Ecto neural progenitor cell (in vitro differentiated cells): ENCODE results near the gene SOX6.

Experiments used
- DNase-seq: peaks from one replicate; pipeline ENCODE4 v3.0.0-alpha.2; 2018; ENCODE audit warnings: low spot score

SOX6 gene

GRCh38 chr11:16266021-16266420, 90.3 kb downstream of the SOX6 start:
- DNase-seq = no peak

- DNase-seq = no peak
Measured at GRCh38 chr11:16265022-16265421, 91.3 kb downstream of the SOX6 start.

GRCh38 chr11:16262645-16262955, 93.7 kb downstream of the SOX6 start:
- no peak for DNase-seq

- no peak for DNase-seq
Measured at GRCh38 chr11:16261836-16262644, 94.3 kb downstream of the SOX6 start.

DNA sequence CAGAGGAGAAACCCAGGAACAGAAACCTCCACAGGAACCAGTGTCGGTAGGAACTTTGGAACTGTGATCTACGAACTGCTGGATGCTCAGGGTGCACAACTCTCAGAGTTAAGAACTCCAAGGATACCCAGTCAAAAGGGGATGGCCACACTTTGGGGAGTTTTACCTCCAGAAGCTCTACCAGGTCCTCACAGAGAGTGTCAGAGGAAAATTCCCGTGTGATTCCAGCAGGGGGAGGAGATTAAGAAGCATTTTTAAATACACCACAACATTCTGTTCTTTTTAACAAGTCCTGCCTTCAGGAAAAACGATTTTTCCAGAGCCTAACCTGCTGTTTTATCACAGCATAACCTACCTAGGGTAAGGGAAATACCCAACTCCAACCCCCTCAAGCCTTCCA, 104.0 kb downstream of the SOX6 start:
- no peak for DNase-seq

- no peak for DNase-seq
Measured at GRCh38 chr11:16248248-16248647, 108.1 kb downstream of the SOX6 start.

DNA sequence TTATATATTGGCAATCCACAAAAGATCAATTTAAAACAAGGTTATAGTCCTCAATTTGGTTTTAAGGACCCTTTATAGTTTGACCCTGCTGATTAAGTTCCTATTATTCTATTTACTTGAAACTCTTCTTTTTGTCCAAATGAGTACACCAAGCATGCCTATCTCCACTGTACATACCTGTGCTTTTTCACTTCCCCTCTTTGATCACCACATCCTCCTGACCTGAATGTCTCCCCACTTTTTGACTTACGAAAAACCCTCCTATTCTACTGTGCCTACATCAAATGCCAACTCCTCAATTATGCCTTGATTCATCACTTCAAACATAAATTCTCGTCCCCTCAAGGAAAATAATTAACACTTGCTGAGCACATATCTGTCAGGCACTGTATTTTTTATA, 113.5 kb downstream of the SOX6 start:
- no peak for DNase-seq

GRCh38 chr11:16240687-16241086, 115.7 kb downstream of the SOX6 start:
- no peak for DNase-seq

DNA sequence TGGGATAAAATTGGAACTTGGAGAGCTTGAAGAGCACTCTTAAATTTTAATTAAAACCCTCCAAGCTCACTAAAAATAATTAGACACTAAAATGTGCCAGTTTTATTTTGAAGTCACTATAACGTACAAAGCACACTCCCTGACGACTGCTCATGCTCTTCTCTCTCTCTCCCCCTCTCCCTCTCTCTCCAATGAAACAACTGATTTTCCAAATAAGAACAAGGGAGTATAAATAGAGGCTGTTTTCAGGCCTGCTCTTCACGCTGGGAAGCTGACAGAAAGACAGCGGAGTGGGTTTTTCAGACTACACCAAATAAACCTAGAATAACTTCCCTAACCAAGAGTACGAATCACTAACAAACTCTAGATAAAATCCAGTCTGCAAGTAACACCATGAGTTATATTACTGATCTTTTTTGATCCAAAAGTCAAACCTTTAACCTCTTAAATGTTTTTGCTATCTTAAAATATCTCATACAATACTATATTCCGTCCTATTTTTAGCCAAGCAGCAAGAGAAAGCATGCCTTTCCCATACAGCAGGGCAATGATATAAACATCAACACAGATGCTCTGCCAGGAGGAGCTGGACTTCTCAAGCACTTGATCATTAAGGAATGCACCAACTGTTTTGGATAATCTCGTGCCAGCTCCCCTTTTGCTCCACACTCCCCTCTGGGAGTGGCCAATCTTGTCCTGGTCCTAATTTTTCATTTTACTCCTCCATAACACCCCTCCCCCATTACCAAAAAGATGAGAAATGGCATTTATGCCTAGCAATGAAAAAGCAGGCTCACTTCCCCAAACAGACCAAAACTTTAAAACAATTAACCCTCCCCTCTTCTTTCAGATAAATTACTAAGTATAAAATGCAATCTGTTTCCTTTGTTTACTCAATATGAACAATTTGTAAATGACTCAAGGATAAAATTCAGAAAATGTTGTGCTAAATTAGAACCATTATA, 116.9 kb downstream of the SOX6 start:
- no peak for DNase-seq

- DNase-seq = no peak
Measured at GRCh38 chr11:16226245-16226644, 130.1 kb downstream of the SOX6 start.

DNA sequence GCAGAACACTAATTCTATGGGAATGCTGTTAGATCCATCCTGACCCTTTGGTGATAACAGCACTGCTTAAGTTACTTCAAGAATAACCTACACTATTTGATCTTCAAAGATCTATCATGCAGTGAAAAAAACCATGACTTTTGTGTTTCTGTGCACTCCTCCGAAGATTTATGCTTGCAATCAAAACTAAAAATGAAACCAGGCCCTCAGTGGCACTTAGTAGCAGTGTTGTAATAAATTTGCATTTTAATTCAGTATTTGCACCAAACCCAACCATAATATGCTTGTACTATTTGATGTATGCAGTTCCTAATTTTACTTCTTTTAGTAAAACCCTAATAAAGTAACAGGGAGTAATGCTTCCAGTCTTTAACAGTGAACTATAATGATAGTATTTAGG, 130.7 kb downstream of the SOX6 start:
- no peak for DNase-seq

- no peak for DNase-seq
Measured at GRCh38 chr11:16223558-16223957, 132.8 kb downstream of the SOX6 start.

DNA sequence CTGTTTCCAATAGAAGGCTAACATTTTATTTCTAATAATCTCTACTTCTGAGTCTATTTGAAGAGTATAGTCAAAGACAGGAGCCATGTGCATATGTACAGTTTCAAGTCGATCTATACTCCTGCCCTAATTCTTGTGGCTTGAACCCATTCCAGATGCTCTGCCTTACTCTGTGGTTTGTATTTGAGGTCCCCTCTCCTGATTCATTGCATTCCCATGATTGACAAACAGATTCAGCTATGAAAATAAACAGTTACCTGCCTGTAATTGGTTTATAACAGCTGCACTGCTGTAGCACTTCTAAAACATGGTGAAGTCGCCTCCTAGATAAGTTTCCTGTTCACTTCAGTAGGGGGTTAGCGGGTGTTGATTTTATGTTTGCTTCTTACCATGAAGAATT, 138.7 kb downstream of the SOX6 start:
- no peak for DNase-seq

DNA sequence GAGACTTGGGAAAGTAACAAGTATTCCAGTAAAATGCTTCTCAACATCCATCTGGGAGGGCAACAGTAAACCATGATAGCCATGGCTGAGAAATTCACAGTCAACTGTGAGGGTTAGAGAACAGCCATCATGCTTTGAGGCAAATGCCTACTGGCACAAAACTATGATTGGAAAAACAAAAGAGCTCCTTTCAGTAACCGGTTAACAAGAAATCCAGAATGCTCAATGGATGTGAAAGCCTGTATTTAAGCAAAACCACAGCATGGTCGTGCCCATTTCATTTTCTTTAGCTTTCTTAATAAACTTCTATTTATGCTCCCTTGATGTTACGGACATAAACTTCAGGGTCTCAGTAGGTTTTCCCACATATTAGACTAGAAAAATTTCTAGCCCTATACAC, 139.5 kb downstream of the SOX6 start:
- DNase-seq = no peak

GRCh38 chr11:16215352-16215751, 141.0 kb downstream of the SOX6 start:
- DNase-seq = no peak

DNA sequence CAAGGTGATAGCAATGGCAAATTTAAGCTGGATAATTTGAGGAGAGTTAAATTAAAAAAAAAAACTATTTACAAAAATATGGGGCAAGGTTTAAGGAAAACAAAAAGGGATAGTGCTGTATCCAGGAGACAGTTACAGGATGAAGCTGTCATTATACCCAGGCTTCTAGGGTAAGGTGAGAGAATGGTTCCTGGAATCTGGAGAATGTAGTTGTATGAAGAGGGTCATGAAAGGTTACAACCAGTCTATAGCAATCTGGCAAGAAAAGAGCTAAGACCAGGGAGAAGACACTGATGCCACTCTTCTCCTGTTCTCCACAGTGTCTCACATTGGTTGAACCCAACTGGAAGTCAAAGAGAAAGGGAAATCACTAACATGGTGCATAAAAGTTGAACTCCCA, 144.9 kb downstream of the SOX6 start:
- DNase-seq = no peak

GRCh38 chr11:16204261-16204660, 152.1 kb downstream of the SOX6 start:
- DNase-seq = no peak

GRCh38 chr11:16195651-16196050, 160.7 kb downstream of the SOX6 start:
- DNase-seq = no peak

GRCh38 chr11:16194566-16194965, 161.8 kb downstream of the SOX6 start:
- DNase-seq = no peak

GRCh38 chr11:16193897-16194381, 162.4 kb downstream of the SOX6 start:
- no peak for DNase-seq

- no peak for DNase-seq
Measured at GRCh38 chr11:16191868-16192240, 164.5 kb downstream of the SOX6 start.

DNA sequence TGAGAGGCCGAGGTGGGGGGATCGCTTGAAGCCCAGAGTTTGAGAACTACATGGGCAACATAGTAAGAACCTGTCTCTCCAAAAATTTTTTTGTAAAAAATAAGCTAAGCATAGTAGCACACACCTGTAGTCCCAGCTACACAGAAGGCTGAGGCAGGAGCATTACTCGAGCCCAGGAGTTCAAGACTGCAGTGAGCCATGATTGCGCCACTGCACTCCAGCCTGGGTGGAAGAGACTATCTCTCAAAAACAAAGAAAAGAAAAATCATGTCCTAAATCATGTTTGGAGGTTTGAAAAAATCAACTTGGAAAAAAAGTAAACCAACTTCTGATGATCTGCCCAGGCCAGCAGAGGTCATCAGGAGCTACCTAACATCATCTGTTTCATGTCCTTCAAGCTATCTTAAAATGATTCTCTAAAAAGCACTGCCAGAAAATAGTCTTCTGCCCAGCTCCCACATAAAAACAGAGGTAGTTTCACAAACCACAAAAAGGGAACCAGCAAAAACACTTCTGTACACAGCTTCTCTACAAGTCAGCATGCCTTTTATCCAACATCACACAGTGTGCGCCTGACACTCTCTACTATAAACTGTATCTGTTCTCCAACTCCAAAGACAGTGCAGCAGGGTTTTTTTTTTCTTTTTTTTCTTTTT, 165.0 kb downstream of the SOX6 start:
- DNase-seq = no peak

GRCh38 chr11:16186680-16187079, 169.7 kb downstream of the SOX6 start:
- no peak for DNase-seq
